Testis (tissue), 3 donors: ENCODE results near the gene RNF225. TPM values are rescaled to one million over a fixed set of nuclear protein-coding genes. Genes with fewer than 3 reads are reported as not detected.
"Not testable (repeated sequence)": the region's sequence is repeated elsewhere in the genome, so short reads cannot be mapped to it uniquely, and the experiment has no call there.

Experiments
- DNase-seq: peaks from one replicate; pipeline ENCODE4 v3.0.0-alpha.2; 2019
- H3K27ac ChIP-seq, 2 donors: fragments of 200-600 bp; sonication (generic); one replicate each; pipeline ENCODE4 v1.5.1; 2019
- H3K27me3 ChIP-seq: fragments of 200-600 bp; sonication (generic); one replicate; pipeline ENCODE4 v1.5.1; 2019
- H3K36me3 ChIP-seq: fragments of 200-600 bp; sonication (generic); one replicate; pipeline ENCODE4 v1.5.1; 2017; ENCODE audit warnings: low read depth; ENCODE audit errors: missing control alignments
- H3K4me1 ChIP-seq: fragments of 200-600 bp; sonication (generic); one replicate; pipeline ENCODE4 v1.5.1; 2019
- H3K4me3 ChIP-seq, 2 donors: fragments of 200-600 bp; sonication (generic); one replicate each; pipeline ENCODE4 v1.5.1; 2017 to 2019
- H3K9me3 ChIP-seq: fragments of 200-600 bp; sonication (generic); one replicate; pipeline ENCODE4 v1.5.1; 2017
- CTCF ChIP-seq, 3 experiments: fragments of 450-650 bp in 2 of 3; fragments of 200-600 bp in 1 of 3; sonication (generic) in 1 of 3; IDR thresholded peaks; one replicate each; pipeline ENCODE4 v1.5.1; 2016 to 2019; ENCODE audit warnings: antibody characterized with exemption in 3 of 3, mild to moderate bottlenecking in 2 of 3, moderate library complexity in 1 of 3
- POLR2A ChIP-seq: fragments of 450-650 bp; IDR thresholded peaks from one replicate; pipeline ENCODE4 v1.6.1; 2017; ENCODE audit warnings: antibody characterized with exemption, mild to moderate bottlenecking, moderate library complexity
- WGBS, 2 donors: methylation state at CpG; one replicate each; pipeline ENCODE4 v1.1.5; 2018; 5-methylcytosine and 5-hydroxymethylcytosine counted together
- intact Hi-C: fragments of 100-400 bp; cut with DNase I; formaldehyde crosslinking; loops from one replicate; pipeline ENCODE4 v1.15.1; 2023; ENCODE audit warnings: low total_unique reads
- microRNA-seq, 2 donors: library from miRNA; unstranded; fragments of <30 nt; microRNA quantifications; one replicate each; pipeline ENCODE4, GENCODE V29; 2016; ENCODE audit warnings: borderline number of aligned reads in 2 of 2, borderline replicate concordance in 1 of 2
- polyA plus RNA-seq: library from polyadenylated mRNA; stranded (reverse); fragments of 350-450 nt; fragmentation: Illumina TruSeq; extraction: RNeasy Lipid Tissue Mini Kit (QIAGEN cat#74804); gene quantifications from one replicate; pipeline ENCODE4 v1.2.3, GENCODE V29; 2014; ENCODE audit warnings: low read depth, low replicate concordance; ENCODE audit not compliant: insufficient read depth
- small RNA-seq, 2 donors: library from RNA; depleted of rRNA; stranded (forward); fragments of <200 nt; gene quantifications; one replicate each; pipeline ENCODE3, GENCODE V24; 2016
- total RNA-seq, 2 donors: library from RNA; depleted of rRNA; stranded (reverse); fragments of >200 nt; gene quantifications; one replicate each; pipeline ENCODE4 v1.2.3, GENCODE V29; 2016

The RNF225 gene
- total and polyA plus RNA-seq, 3 donors from 2014 or later: not detected

GRCh38 chr19:58440556-58440955 lies 45.1 kb downstream of the RNF225 start:
- DNase-seq: no peak
- Histone ChIP-seq H3K36me3 (no peaks in the 10 kb centered on the region), H3K27ac (peak overlapping the region; percentile 53 to 87), H3K4me1 (peaks cover 7% of the 10 kb centered on the region), H3K27me3 (no peaks in the 10 kb centered on the region), H3K4me3 (peak overlapping the region; percentile 72 to 82), H3K9me3 (no peaks in the 10 kb centered on the region)
- TF ChIP-seq CTCF (IDR thresholded peaks at IDR 0.05) (no peak), POLR2A (no peak)
- 9 to 11% methylated on average over 5 to 31 of the region's 31 CpGs for WGBS, 2 donors
- intact Hi-C loops: no loop called here

- H3K9me3 ChIP-seq, H3K27ac ChIP-seq, H3K4me3 ChIP-seq, intact Hi-C loops, DNase-seq, H3K4me1 ChIP-seq, H3K27me3 ChIP-seq, H3K36me3 ChIP-seq: not testable (repeated sequence)
- WGBS, 2 donors: 84 to 85% methylated on average over 7 of the region's 7 CpGs
Measured at GRCh38 chr19:58442986-58443385, 47.5 kb downstream of the RNF225 start.

Small RNAs within 50 kb of the gene (microRNA-seq; reads per million reads assigned to microRNA genes)
- gene MIR4754: 0 reads per million in 2 donors

Small RNAs within 50 kb of the gene (small RNA-seq; reads per million reads assigned to genes)
- gene MIR4754 (0 to 0.09 reads per million in 2 donors), gene RNA5SP473 (0 to 0.09 reads per million in 2 donors)

Other genes starting within 250 kb of the RNF225 start
- gene ZNF329, start 244.9 kb upstream of the RNF225 start, total RNA-seq: 10 to 100 TPM; 19.8 to 20.7 TPM
- gene ZNF329, start 244.9 kb upstream of the RNF225 start, polyA plus RNA-seq: 24.2 TPM
- gene ZNF274, start 212.6 kb upstream of the RNF225 start, total RNA-seq: 10 to 100 TPM; 42.6 to 48.0 TPM
- 34.2 TPM for gene ZNF274, start 212.6 kb upstream of the RNF225 start, polyA plus RNA-seq
- 10 to 100 TPM; 92.2 to 93.9 TPM for gene ZNF544, start 166.7 kb upstream of the RNF225 start, total RNA-seq
- gene ZNF544, start 166.7 kb upstream of the RNF225 start, polyA plus RNA-seq: 45.8 TPM
- gene ZNF8, start 116.7 kb upstream of the RNF225 start, total RNA-seq: 10 to 100 TPM in 1 of 2 donors, 1 to 10 TPM in 1; 9.6 to 10.4 TPM
- gene ZNF8, start 116.7 kb upstream of the RNF225 start, polyA plus RNA-seq: 2.6 TPM
- gene ERVK3-1, start 90.3 kb upstream of the RNF225 start, total RNA-seq: 10 to 100 TPM; 48.9 to 58.5 TPM
- 34.0 TPM for gene ERVK3-1, start 90.3 kb upstream of the RNF225 start, polyA plus RNA-seq
- 1 to 10 TPM; 3.5 to 4.9 TPM for gene ZSCAN22, start 68.7 kb upstream of the RNF225 start, total RNA-seq
- gene ZSCAN22, start 68.7 kb upstream of the RNF225 start, polyA plus RNA-seq: 2.4 TPM
- gene A1BG, start 42.2 kb upstream of the RNF225 start, total RNA-seq: 10 to 100 TPM in 1 of 2 donors, 1 to 10 TPM in 1; 3.5 to 13.1 TPM
- gene A1BG, start 42.2 kb upstream of the RNF225 start, polyA plus RNA-seq: 4.5 TPM
- gene ZNF497, start 32.9 kb upstream of the RNF225 start, total RNA-seq: 10 to 100 TPM; 10.3 to 10.7 TPM
- gene ZNF497, start 32.9 kb upstream of the RNF225 start, polyA plus RNA-seq: 2.6 TPM
- gene ZNF837, start 14.6 kb upstream of the RNF225 start, total RNA-seq: 1 to 10 TPM; 6.2 to 9.3 TPM
- gene ZNF837, start 14.6 kb upstream of the RNF225 start, polyA plus RNA-seq: 1.3 TPM
- 1,000 to 10,000 TPM in 1 of 2 donors, 100 to 1,000 TPM in 1; 437 to 1,004 TPM for gene RPS5, start 8.4 kb upstream of the RNF225 start, total RNA-seq
- 746 TPM for gene RPS5, start 8.4 kb upstream of the RNF225 start, polyA plus RNA-seq
- gene ZNF584, start 13.0 kb downstream of the RNF225 start, total RNA-seq: 10 to 100 TPM; 22.1 to 33.9 TPM
- gene ZNF584, start 13.0 kb downstream of the RNF225 start, polyA plus RNA-seq: 10.4 TPM
- 10 to 100 TPM; 11.4 to 11.6 TPM for gene ZNF132, start 44.5 kb downstream of the RNF225 start, total RNA-seq
- gene ZNF132, start 44.5 kb downstream of the RNF225 start, polyA plus RNA-seq: 5.5 TPM
- 10 to 100 TPM in 1 of 2 donors, 1 to 10 TPM in 1; 8.5 to 15.8 TPM for gene ZNF324B, start 56.0 kb downstream of the RNF225 start, total RNA-seq
- 4.8 TPM for gene ZNF324B, start 56.0 kb downstream of the RNF225 start, polyA plus RNA-seq
- gene ZNF324, start 71.4 kb downstream of the RNF225 start, total RNA-seq: 10 to 100 TPM; 23.2 to 24.8 TPM
- 7.8 TPM for gene ZNF324, start 71.4 kb downstream of the RNF225 start, polyA plus RNA-seq
- 10 to 100 TPM; 33.6 to 38.7 TPM for gene ZNF446, start 80.7 kb downstream of the RNF225 start, total RNA-seq
- gene ZNF446, start 80.7 kb downstream of the RNF225 start, polyA plus RNA-seq: 24.3 TPM
- gene SLC27A5, start 116.3 kb downstream of the RNF225 start, total RNA-seq: 10 to 100 TPM; 29.1 to 37.8 TPM
- gene SLC27A5, start 116.3 kb downstream of the RNF225 start, polyA plus RNA-seq: 63.6 TPM
- 10 to 100 TPM; 14.0 to 15.1 TPM for gene ZBTB45, start 124.2 kb downstream of the RNF225 start, total RNA-seq
- gene ZBTB45, start 124.2 kb downstream of the RNF225 start, polyA plus RNA-seq: 6.9 TPM
- gene TRIM28, start 148.4 kb downstream of the RNF225 start, total RNA-seq: 100 to 1,000 TPM; 415 to 521 TPM
- 694 TPM for gene TRIM28, start 148.4 kb downstream of the RNF225 start, polyA plus RNA-seq
- 100 to 1,000 TPM; 115 to 126 TPM for gene CHMP2A, start 159.4 kb downstream of the RNF225 start, total RNA-seq
- 155 TPM for gene CHMP2A, start 159.4 kb downstream of the RNF225 start, polyA plus RNA-seq
- gene UBE2M, start 163.0 kb downstream of the RNF225 start, total RNA-seq: 10 to 100 TPM; 65.0 to 65.2 TPM
- gene UBE2M, start 163.0 kb downstream of the RNF225 start, polyA plus RNA-seq: 155 TPM
- 10 to 100 TPM; 55.8 to 56.1 TPM for gene MZF1, start 177.7 kb downstream of the RNF225 start, total RNA-seq
- gene MZF1, start 177.7 kb downstream of the RNF225 start, polyA plus RNA-seq: 23.9 TPM